Measurements from ENCODE around the gene RAB11B. TPM values are rescaled to one million over a fixed set of nuclear protein-coding genes. Genes with fewer than 3 reads are reported as not detected.

RAB11B gene
- total RNA-seq, 1 donor from 2014 or later = 157 TPM

DNA sequence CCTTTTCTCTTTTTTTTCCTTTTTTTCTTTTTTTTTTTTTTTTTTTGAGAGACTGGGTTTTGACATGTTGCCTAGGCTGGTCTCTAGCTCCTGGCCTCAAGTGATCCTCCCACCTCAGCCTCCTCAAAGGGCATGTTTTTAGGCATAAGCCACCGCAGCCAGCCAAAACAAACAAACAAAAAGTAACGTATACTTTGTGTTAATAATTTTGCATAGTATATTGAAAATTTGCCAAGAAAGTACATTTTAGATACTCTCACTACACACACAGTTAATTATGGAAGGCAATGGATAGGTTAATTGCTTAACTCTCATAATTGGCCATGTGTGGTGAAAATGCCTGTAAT is 1.6 kb upstream of the RAB11B start:
- H3K27ac ChIP-seq (replicated peaks) = peak overlapping the region; percentile 100
- intact Hi-C loops (cut with micrococcal nuclease) = no loop called here

GRCh38 chr19:8390617-8390981 is 439 bp downstream of the RAB11B start:
- no peak for TF ChIP-seq CTCF (IDR thresholded peaks at IDR 0.05; ENCODE audit: borderline replicate concordance)
- peak overlapping the region; percentile 100 for H3K27ac ChIP-seq (replicated peaks)
- peak; percentile 96 for DNase-seq
- H3K36me3 ChIP-seq = peaks cover 9% of the 10 kb centered on the region
- no peaks in the 10 kb centered on the region for H3K27me3 ChIP-seq (ENCODE audit: low read depth)
- peak overlapping the region; percentile 96 for H3K4me3 ChIP-seq
- intact Hi-C loops (cut with micrococcal nuclease) = no loop called here
- H3K9me3 ChIP-seq (replicated peaks) = peaks cover 3% of the 10 kb centered on the region
- H3K4me1 ChIP-seq = peaks cover 63% of the 10 kb centered on the region

More for the DNA sequence above, 1.6 kb upstream of the RAB11B start:
- Histone ChIP-seq H3K9me3 (replicated peaks) (peaks cover 3% of the 10 kb centered on the region), H3K36me3 (peaks cover 9% of the 10 kb centered on the region), H3K27me3 (ENCODE audit: low read depth) (no peaks in the 10 kb centered on the region), H3K4me1 (peaks cover 43% of the 10 kb centered on the region), H3K4me3 (no peak overlapping the region)
- DNase-seq = no peak
- TF ChIP-seq CTCF (IDR thresholded peaks at IDR 0.05; ENCODE audit: borderline replicate concordance) = no peak

DNA sequence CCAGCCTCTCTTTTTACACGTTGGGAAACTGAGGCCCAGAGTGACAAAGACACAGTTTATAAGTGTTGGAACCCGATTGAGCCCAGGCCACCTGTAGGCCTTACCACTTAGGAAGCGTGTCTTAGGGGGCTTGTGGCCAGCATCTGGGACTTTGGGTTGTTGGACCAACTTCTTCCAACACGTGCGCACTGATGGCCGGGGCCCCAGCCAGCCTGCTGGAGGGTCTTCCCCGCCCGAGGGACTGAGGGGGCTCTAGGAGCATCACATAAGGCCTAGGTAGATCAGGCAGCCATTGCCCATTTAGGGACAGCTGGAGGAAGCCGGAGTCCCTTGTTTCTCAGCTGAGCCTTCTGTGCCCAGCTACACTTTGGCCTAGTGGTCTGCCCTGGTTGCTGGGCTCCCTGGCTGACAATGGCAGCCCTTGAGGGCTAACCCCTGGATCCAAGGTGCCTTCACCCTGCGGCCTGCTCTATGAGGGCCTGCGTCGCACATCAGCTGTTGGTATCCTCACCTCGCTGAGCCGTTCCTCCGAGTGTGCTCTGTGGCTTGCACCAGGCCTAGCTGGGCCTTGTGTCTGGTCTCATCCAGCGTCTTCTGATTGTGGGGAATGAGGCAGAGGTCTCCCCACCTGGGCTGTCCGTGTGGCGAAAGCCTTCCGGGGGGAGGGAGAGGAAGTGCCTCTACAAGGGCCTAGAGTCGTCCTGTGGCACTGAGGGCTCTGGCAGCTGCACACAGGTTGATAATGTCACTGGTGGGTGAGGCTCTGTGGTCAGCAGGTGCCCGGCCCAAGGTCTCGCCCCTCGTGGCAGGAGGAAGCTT is 1.2 kb downstream of the RAB11B start:
- Histone ChIP-seq H3K27ac (replicated peaks) (peak overlapping the region; percentile 100), H3K27me3 (ENCODE audit: low read depth) (no peaks in the 10 kb centered on the region), H3K4me1 (peaks cover 71% of the 10 kb centered on the region), H3K9me3 (replicated peaks) (peaks cover 3% of the 10 kb centered on the region), H3K36me3 (peaks cover 7% of the 10 kb centered on the region), H3K4me3 (peak overlapping the region; percentile 96)
- no peak for TF ChIP-seq CTCF (IDR thresholded peaks at IDR 0.05; ENCODE audit: borderline replicate concordance)
- no peak for DNase-seq
- intact Hi-C loops (cut with micrococcal nuclease) = no loop called here

- peaks cover 78% of the 10 kb centered on the region for H3K4me1 ChIP-seq
- peak overlapping the region; percentile 100 for H3K27ac ChIP-seq (replicated peaks)
- no peak for TF ChIP-seq CTCF (IDR thresholded peaks at IDR 0.05; ENCODE audit: borderline replicate concordance)
- no peaks in the 10 kb centered on the region for H3K9me3 ChIP-seq (replicated peaks)
- H3K4me3 ChIP-seq = peak overlapping the region; percentile 96
- DNase-seq = peak; percentile 51
- intact Hi-C loops (cut with micrococcal nuclease) = no loop called here
- H3K36me3 ChIP-seq = peaks cover under 1% of the 10 kb centered on the region
- H3K27me3 ChIP-seq (ENCODE audit: low read depth) = no peaks in the 10 kb centered on the region
These were observed 1.9 kb downstream of the RAB11B start for GRCh38 chr19:8392017-8392591.

GRCh38 chr19:8393192-8393870 is 3.2 kb downstream of the RAB11B start:
- peaks cover 90% of the 10 kb centered on the region for H3K4me1 ChIP-seq
- no peaks in the 10 kb centered on the region for H3K36me3 ChIP-seq
- no peak for TF ChIP-seq CTCF (IDR thresholded peaks at IDR 0.05; ENCODE audit: borderline replicate concordance)
- intact Hi-C loops (cut with micrococcal nuclease) = no loop called here
- peak overlapping the region; percentile 96 for H3K4me3 ChIP-seq
- H3K27ac ChIP-seq (replicated peaks) = peak overlapping the region; percentile 100
- no peaks in the 10 kb centered on the region for H3K27me3 ChIP-seq (ENCODE audit: low read depth)
- H3K9me3 ChIP-seq (replicated peaks) = no peaks in the 10 kb centered on the region
- no peak for DNase-seq

Measured in left ventricle myocardium inferior (tissue), 1 donor.